Stimulated activated CD4-positive, alpha-beta T cell treated with anti-CD3 and anti-CD28 coated beads, Interleukin-1b, Interleukin-23, amount 100 ng/mL, for 1 hour (primary cell): ENCODE results near the gene FGGY.
"Not testable (repeated sequence)": the region's sequence is repeated elsewhere in the genome, so short reads cannot be mapped to it uniquely, and the experiment has no call there.

Experiments
- DNase-seq, 2 donors: peaks; one replicate each; pipeline ENCODE4 v3.0.0-alpha.2; 2020; ENCODE audit warnings: low read depth in 2 of 2

The FGGY gene

GRCh38 chr1:59545830-59546229 is 248.9 kb downstream of the FGGY start:
- DNase-seq = no peak

GRCh38 chr1:59549066-59549837 is 252.4 kb downstream of the FGGY start:
- DNase-seq = no peak

- no peak for DNase-seq
Observed at GRCh38 chr1:59549903-59550302, 253.0 kb downstream of the FGGY start.

GRCh38 chr1:59552007-59552406 is 255.1 kb downstream of the FGGY start:
- no peak for DNase-seq

- DNase-seq = no peak
Observed at GRCh38 chr1:59553371-59553770, 256.5 kb downstream of the FGGY start.

DNA sequence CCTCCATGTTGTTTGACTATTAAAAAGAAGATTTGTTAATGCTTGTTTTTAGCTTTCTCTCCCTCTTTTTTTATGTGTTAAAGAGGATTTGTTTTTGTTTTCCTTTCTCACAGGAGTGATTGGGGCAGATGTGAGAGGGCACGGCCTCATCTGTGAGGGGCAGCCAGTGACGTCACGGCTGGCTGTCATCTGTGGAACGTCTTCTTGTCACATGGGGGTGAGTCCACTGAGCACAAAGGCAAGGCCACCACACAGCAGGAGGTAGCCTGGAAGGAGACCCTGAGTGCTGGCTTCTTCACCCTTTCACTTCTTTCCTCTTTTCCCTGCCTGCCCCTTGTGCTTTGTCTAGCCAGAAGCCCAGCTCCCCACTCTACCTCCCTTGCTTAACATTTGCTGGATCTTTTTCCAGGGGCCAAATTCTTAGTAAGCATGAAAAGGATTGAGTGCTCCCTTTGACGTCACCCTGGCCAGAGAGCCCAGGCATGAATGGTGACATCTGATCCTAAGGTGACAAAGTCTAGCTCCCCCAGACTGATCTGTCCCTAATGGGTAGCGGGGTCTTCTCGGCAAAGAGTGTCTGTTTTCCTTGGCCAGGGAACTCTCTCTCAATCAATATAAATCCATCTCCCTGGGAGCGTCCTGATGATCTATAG is 257.2 kb downstream of the FGGY start:
- no peak for DNase-seq

DNA sequence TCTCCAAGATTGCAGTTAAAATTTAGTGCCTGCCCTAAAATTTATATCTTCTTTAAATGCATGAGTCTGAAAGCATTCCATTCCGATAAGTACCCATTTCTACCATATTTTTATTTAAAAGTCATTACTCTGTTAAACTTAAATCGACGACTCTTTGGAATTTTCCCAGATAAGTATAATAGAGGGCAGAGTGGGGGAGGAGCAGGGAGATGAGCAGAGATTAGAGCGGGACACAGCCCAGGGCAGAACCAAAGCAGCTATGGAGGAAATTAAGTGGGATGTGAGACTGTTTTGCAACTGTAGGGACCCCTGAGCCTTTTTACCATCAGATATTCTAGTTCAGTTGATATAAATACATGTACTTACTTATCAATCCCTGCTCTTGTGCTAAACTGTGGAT is 257.9 kb downstream of the FGGY start:
- DNase-seq = no peak

GRCh38 chr1:59556398-59556797 is 259.5 kb downstream of the FGGY start:
- no peak for DNase-seq

DNA sequence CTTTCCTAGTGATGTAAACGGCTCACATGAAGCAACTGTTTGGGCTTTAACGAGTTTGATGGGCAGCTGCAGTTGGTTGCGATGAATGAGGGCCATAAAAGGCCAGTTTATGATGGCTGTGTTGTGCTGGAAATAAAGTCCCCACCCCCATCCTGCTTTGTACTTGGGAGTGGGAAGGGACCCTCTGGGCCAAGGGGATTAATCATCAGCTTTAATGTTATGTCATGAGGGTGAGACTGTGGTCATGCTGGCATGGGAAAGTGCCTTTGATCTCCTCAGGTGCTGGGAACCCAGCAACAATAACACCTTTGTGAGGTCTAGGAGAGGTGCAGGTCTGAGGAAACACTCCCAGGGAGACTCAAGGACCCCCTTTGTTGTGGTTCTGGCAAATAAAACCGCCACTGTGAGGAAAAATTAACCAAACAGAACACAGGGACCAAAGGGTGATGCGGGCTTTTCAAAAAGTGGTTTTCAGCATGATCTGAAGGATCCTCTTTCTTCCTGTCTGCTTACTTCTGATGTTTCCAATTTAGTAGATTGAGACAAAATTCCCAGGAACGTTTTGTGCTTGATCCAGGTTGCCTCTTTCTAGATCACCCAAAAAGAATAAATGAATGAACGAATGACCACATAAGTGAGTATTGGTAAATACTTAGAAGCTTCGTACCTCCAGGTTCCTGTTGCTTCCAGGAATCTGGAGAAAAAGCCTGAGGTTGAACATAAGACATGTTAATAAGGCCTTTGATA is 260.1 kb downstream of the FGGY start:
- DNase-seq = no peak

- DNase-seq = no peak
Observed at GRCh38 chr1:59557549-59557885, 260.6 kb downstream of the FGGY start.

- not testable (repeated sequence) for DNase-seq
Observed at GRCh38 chr1:59558580-59558979, 261.7 kb downstream of the FGGY start.

- DNase-seq = no peak
Observed at GRCh38 chr1:59560807-59561450, 264.0 kb downstream of the FGGY start.

GRCh38 chr1:59561796-59562195 is 264.9 kb downstream of the FGGY start:
- no peak for DNase-seq

DNA sequence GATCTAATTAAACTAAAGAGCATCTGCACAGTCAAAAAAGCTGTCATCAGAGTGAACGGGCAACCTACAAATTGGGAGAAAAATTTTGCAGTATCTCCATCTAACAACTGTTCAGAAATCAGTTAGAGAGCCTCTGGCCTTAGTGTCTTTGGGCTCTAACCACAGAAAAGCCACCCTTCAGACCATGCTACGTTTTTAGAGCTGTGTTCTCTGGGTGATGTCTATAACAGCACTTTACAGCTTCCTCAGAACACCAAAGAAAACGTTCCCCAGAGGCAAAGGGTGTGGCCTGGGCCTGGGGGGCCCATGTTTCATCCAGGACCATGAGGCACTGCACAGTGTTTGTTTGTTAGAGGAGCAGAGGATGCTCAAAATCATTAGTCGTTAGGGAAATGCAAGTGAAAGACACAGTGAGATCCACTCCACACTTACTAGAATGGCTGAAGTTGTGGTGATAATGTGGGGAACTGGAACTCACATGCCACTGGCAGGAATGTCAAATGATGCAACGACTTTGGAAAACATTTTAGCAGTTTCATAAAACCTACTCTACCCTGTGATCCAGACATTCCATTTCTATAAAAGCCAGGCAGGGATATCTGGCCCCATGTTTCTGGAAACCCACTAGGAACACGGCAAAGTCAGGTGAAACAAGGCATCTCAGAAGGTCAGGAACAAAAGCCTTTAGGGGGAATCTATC is 267.4 kb downstream of the FGGY start:
- DNase-seq = no peak

GRCh38 chr1:59565611-59566410 is 268.9 kb downstream of the FGGY start:
- no peak for DNase-seq

DNA sequence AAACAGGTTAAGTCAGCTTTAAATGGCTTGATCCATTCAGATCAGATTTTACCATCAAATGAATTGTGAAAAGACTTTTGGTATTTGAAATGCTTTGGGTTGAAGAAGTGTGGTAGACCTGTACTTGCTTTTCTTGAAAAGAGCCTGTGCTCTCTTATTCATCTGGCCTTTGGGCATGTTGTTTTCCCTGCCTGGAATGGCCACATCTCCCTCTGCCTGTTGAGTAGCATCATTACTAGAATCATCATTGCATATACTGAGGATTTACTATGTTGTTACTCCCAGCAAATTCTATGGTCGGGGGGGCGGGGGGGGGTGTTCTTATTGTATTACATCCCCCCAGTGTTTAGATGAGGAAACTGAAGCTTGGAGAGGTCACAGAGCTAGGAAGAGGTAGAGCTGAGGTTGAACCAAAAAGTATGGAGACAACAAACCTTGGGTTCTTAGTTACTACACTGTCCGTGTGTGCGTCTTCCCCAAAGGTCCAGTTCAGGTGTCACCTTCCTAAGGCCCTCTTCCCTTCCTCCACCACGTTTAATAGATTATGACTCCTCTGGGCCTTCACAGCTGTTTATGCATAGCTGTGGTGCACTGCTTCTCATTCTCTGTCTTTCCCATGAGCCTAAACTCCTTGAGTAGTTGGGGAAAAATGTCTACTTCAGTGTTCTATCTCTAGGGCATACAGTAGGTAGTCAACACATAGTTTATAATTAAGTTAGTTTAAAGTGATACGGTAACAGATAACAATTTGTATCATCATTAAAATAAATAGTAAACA is 271.5 kb downstream of the FGGY start:
- DNase-seq = no peak

- no peak for DNase-seq
Observed at GRCh38 chr1:59569198-59569597, 272.3 kb downstream of the FGGY start.

- DNase-seq = peak in 1 of 2 donors; percentile 0
Observed at GRCh38 chr1:59570524-59570923, 273.6 kb downstream of the FGGY start.

- DNase-seq = no peak
Observed at GRCh38 chr1:59574085-59574484, 277.2 kb downstream of the FGGY start.

- no peak for DNase-seq
Observed at GRCh38 chr1:59577774-59578173, 280.9 kb downstream of the FGGY start.
